ENCODE results near the gene OR52H1. TPM values are rescaled to one million over a fixed set of nuclear protein-coding genes. Genes with fewer than 3 reads are reported as not detected.

OR52H1 gene
- total and polyA plus RNA-seq, 10 of the 15 experiments (the other 5 are each of a cell fraction or from before 2014, with no cell fraction given): 0.06 to 0.40 (median 0.23) TPM; not detected in 4

GRCh38 chr11:5500393-5500801, 47.9 kb downstream of the OR52H1 start (continued):
- TF ChIP-seq NBN (IDR thresholded peaks at IDR 0.05) (peak; percentile 35; the same call in 1 of the 2 replicates), SMAD1 (IDR thresholded peaks at IDR 0.05; ENCODE audit: low read depth, partially characterized antibody) (no peak), ZNF207 (IDR thresholded peaks at IDR 0.05; ENCODE audit: borderline replicate concordance) (no peak), JUNB (IDR thresholded peaks at IDR 0.05) (no peak), HDAC2 (IDR thresholded peaks at IDR 0.05) (no peak)
- TF ChIP-seq, protein P1, sequence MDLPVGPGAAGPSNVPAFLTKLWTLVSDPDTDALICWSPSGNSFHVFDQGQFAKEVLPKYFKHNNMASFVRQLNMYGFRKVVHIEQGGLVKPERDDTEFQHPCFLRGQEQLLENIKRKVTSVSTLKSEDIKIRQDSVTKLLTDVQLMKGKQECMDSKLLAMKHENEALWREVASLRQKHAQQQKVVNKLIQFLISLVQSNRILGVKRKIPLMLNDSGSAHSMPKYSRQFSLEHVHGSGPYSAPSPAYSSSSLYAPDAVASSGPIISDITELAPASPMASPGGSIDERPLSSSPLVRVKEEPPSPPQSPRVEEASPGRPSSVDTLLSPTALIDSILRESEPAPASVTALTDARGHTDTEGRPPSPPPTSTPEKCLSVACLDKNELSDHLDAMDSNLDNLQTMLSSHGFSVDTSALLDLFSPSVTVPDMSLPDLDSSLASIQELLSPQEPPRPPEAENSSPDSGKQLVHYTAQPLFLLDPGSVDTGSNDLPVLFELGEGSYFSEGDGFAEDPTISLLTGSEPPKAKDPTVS (IDR thresholded peaks at IDR 0.05; ENCODE audit: low read depth, low read length): no peak

GRCh38 chr11:5499671-5500070, 48.7 kb downstream of the OR52H1 start:
- no peak for FAIRE-seq
- H3K27me3 ChIP-seq (replicated peaks in 1 of 2; ENCODE audit: control insufficient read depth in 2 of 2, insufficient read depth in 2 of 2, low read length in 1 of 2): no peaks in the 10 kb centered on the region
- H3K9me3 ChIP-seq (replicated peaks; ENCODE audit: control insufficient read depth, insufficient read depth, low read length): no peaks in the 10 kb centered on the region
- no peaks in the 10 kb centered on the region for H4K20me1 ChIP-seq (ENCODE audit: control insufficient read depth, insufficient read depth)
- RAD21 ChIA-PET (ENCODE audit: unreplicated experiment): interaction anchor here (1.5 kb wide), 1 partner anchor 23 kb away, joined by 4 read pairs; no protein-coding TSS in a partner anchor
- no peak overlapping the region for H3K27ac ChIP-seq (ENCODE audit: control insufficient read depth, insufficient read depth)
- no peak overlapping the region for H3K4me3 ChIP-seq
- no peak for ATAC-seq
- no peaks in the 10 kb centered on the region for H3K79me2 ChIP-seq (ENCODE audit: control insufficient read depth, insufficient read depth, low read length)
- CTCF ChIA-PET: interaction anchor here (2.9 kb wide), 1 partner anchor 23 kb away, joined by 12 read pairs; no protein-coding TSS in a partner anchor
- no peak overlapping the region for H3K9ac ChIP-seq (ENCODE audit: control insufficient read depth, insufficient read depth, low read length)
- H3K4me1 ChIP-seq (ENCODE audit: control insufficient read depth, insufficient read depth, low read length): no peaks in the 10 kb centered on the region
- 0% methylated on average over 2 of the region's 2 CpGs for WGBS (ENCODE audit: insufficient coverage, insufficient replicate concordance, low lambda C conversion rate, missing lambda C conversion rate)
- POLR2A ChIA-PET: no interaction called here
- in situ Hi-C loops (cut with MboI) (no loop called here), intact Hi-C loops (cut with micrococcal nuclease; ENCODE audit: unreplicated experiment) (no loop called here)
- BruUV-seq (replicated peaks): no TSS peak
- H3K36me3 ChIP-seq (ENCODE audit: control insufficient read depth in 2 of 2, insufficient read depth in 2 of 2, low read length in 1 of 2): no peaks in the 10 kb centered on the region
- no peak overlapping the region for H3K4me2 ChIP-seq (ENCODE audit: control insufficient read depth, insufficient read depth)
- no peak for DNase-seq (ENCODE audit: low read depth, low spot score)
- no peak overlapping the region for H2AFZ ChIP-seq (ENCODE audit: control insufficient read depth, low read depth, low read length)
- SMC1A ChIA-PET (ENCODE audit: uncharacterized antibody, unreplicated experiment): interaction anchor here (0.8 kb wide), 1 partner anchor 14 kb away, joined by 3 read pairs; no protein-coding TSS in a partner anchor
- no peak for TF ChIP-seq JUNB (IDR thresholded peaks at IDR 0.05)
- TF ChIP-seq, protein P2, sequence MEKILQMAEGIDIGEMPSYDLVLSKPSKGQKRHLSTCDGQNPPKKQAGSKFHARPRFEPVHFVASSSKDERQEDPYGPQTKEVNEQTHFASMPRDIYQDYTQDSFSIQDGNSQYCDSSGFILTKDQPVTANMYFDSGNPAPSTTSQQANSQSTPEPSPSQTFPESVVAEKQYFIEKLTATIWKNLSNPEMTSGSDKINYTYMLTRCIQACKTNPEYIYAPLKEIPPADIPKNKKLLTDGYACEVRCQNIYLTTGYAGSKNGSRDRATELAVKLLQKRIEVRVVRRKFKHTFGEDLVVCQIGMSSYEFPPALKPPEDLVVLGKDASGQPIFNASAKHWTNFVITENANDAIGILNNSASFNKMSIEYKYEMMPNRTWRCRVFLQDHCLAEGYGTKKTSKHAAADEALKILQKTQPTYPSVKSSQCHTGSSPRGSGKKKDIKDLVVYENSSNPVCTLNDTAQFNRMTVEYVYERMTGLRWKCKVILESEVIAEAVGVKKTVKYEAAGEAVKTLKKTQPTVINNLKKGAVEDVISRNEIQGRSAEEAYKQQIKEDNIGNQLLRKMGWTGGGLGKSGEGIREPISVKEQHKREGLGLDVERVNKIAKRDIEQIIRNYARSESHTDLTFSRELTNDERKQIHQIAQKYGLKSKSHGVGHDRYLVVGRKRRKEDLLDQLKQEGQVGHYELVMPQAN (conservative IDR thresholded peaks at IDR 0.05): no peak
- TF ChIP-seq FOS (IDR thresholded peaks at IDR 0.05; ENCODE audit: borderline replicate concordance, extremely low read depth, insufficient read length): no peak
- no peak for TF ChIP-seq SMARCA5 (IDR thresholded peaks at IDR 0.05)
- no peak for TF ChIP-seq RELB (IDR thresholded peaks at IDR 0.05; ENCODE audit: low read depth)
- no peak for TF ChIP-seq PML (IDR thresholded peaks at IDR 0.05; ENCODE audit: low read length)
- no peak for TF ChIP-seq TBL1XR1 (IDR thresholded peaks at IDR 0.05; ENCODE audit: low read depth, low read length)
- no peak for TF ChIP-seq PAX5 (IDR thresholded peaks at IDR 0.05; ENCODE audit: borderline replicate concordance, low read depth, low read length)
- TF ChIP-seq CHD4 (IDR thresholded peaks at IDR 0.05): no peak
- TF ChIP-seq, protein P1 (IDR thresholded peaks at IDR 0.05; ENCODE audit: low read depth, low read length): no peak
- TF ChIP-seq CBX3 (IDR thresholded peaks at IDR 0.05; ENCODE audit: borderline replicate concordance, low read depth): no peak
